Measurements from ENCODE around the gene DYNC1I1. TPM values are rescaled to one million over a fixed set of nuclear protein-coding genes. Genes with fewer than 3 reads are reported as not detected.

The DYNC1I1 gene
- total RNA-seq, 3 donors from 2014 or later (not counting 1 experiment from before 2014, with no cell fraction given), result not detected

GRCh38 chr7:95758187-95758586, 14.2 kb upstream of the DYNC1I1 start:
- no peaks in the 10 kb centered on the region for H3K9me3 ChIP-seq (ENCODE audit: control insufficient read depth, insufficient read depth, low read length)
- DNase-seq, result no peak
- H3K36me3 Mint-ChIP-seq, result no peaks in the 10 kb centered on the region
- ATAC-seq, result no peak
- H3K4me1 Mint-ChIP-seq, result no peaks in the 10 kb centered on the region
- no peak overlapping the region for H3K27ac ChIP-seq (ENCODE audit: low read length)
- H3K27ac Mint-ChIP-seq, result no peak overlapping the region
- whole genome bisulfite sequencing (ENCODE audit: insufficient coverage), result 100% methylated on average over 1 of the region's 3 CpGs
- H3K27me3 ChIP-seq (ENCODE audit: control insufficient read depth, insufficient read depth, low read length), result no peaks in the 10 kb centered on the region
- H3K36me3 ChIP-seq (ENCODE audit: control insufficient read depth, insufficient read depth, low read length), result no peaks in the 10 kb centered on the region
- no peak overlapping the region for H3K4me3 Mint-ChIP-seq
- TF ChIP-seq, protein P1, sequence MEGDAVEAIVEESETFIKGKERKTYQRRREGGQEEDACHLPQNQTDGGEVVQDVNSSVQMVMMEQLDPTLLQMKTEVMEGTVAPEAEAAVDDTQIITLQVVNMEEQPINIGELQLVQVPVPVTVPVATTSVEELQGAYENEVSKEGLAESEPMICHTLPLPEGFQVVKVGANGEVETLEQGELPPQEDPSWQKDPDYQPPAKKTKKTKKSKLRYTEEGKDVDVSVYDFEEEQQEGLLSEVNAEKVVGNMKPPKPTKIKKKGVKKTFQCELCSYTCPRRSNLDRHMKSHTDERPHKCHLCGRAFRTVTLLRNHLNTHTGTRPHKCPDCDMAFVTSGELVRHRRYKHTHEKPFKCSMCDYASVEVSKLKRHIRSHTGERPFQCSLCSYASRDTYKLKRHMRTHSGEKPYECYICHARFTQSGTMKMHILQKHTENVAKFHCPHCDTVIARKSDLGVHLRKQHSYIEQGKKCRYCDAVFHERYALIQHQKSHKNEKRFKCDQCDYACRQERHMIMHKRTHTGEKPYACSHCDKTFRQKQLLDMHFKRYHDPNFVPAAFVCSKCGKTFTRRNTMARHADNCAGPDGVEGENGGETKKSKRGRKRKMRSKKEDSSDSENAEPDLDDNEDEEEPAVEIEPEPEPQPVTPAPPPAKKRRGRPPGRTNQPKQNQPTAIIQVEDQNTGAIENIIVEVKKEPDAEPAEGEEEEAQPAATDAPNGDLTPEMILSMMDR (IDR thresholded peaks at IDR 0.05), result no peak
- H3K4me3 ChIP-seq (ENCODE audit: low read length), result no peak overlapping the region
- intact Hi-C loops (cut with micrococcal nuclease), result no loop called here
- no peaks in the 10 kb centered on the region for H3K4me1 ChIP-seq (ENCODE audit: control insufficient read depth, insufficient read depth, low read length)
- H3K27me3 Mint-ChIP-seq (ENCODE audit: low read depth in 2 of 2), result peaks cover 4 to 16% of the 10 kb centered on the region in 2 donors
- H3K9me3 Mint-ChIP-seq, result no peaks in the 10 kb centered on the region

DNA sequence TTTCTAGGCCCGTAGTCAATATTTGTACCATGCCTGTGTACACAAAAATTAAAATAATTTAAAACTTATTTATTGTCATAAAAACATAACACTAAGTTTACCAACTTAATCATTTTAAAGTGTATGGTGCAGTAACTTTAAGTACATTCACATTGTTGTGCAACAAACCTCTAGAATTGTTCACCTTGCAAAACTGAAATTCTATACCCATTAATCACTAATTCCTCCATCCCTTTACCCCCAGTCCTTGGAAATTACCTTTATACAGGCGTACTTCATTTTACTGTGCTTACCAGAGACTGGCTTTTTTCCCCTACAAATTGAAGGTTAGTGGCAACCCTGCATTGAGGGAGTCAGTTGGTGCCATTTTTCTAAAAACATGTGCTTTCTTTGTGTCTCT, 6.3 kb upstream of the DYNC1I1 start:
- WGBS (ENCODE audit: insufficient coverage), result 83% methylated on average over 1 of the region's 2 CpGs
- Histone ChIP-seq H3K9me3 (ENCODE audit: control insufficient read depth, insufficient read depth, low read length) (no peaks in the 10 kb centered on the region), H3K27me3 (ENCODE audit: control insufficient read depth, insufficient read depth, low read length) (no peaks in the 10 kb centered on the region), H3K27ac (ENCODE audit: low read length) (no peak overlapping the region), H3K4me1 (ENCODE audit: control insufficient read depth, insufficient read depth, low read length) (no peaks in the 10 kb centered on the region), H3K36me3 (ENCODE audit: control insufficient read depth, insufficient read depth, low read length) (no peaks in the 10 kb centered on the region), H3K4me3 (ENCODE audit: low read length) (no peak overlapping the region)
- no peak overlapping the region for H3K27ac Mint-ChIP-seq
- no peaks in the 10 kb centered on the region for H3K4me1 Mint-ChIP-seq
- no peak overlapping the region for H3K4me3 Mint-ChIP-seq
- ATAC-seq (no peak), DNase-seq (no peak)
- TF ChIP-seq, protein P1 (IDR thresholded peaks at IDR 0.05), result no peak
- intact Hi-C loops (cut with micrococcal nuclease), result no loop called here
- H3K9me3 Mint-ChIP-seq, result no peaks in the 10 kb centered on the region
- peaks cover 4 to 19% of the 10 kb centered on the region in 2 donors for H3K27me3 Mint-ChIP-seq (ENCODE audit: low read depth in 2 of 2)
- H3K36me3 Mint-ChIP-seq, result no peaks in the 10 kb centered on the region

- WGBS (ENCODE audit: insufficient coverage), result no CpG with 5 or more reads among the region's 1 CpG
These were observed 5.7 kb upstream of the DYNC1I1 start for GRCh38 chr7:95766657-95767056.

More at GRCh38 chr7:95766657-95767056, 5.7 kb upstream of the DYNC1I1 start:
- no peak overlapping the region for H3K27ac ChIP-seq (ENCODE audit: low read length)
- no peaks in the 10 kb centered on the region for H3K36me3 ChIP-seq (ENCODE audit: control insufficient read depth, insufficient read depth, low read length)
- peaks cover 2% of the 10 kb centered on the region for H3K27me3 ChIP-seq (ENCODE audit: control insufficient read depth, insufficient read depth, low read length)
- DNase-seq, result no peak
- H3K9me3 ChIP-seq (ENCODE audit: control insufficient read depth, insufficient read depth, low read length), result no peaks in the 10 kb centered on the region
- H3K4me3 Mint-ChIP-seq, result no peak overlapping the region
- peaks cover 4 to 19% of the 10 kb centered on the region in 2 donors for H3K27me3 Mint-ChIP-seq (ENCODE audit: low read depth in 2 of 2)
- TF ChIP-seq, protein P1 (IDR thresholded peaks at IDR 0.05), result no peak
- no peak overlapping the region for H3K4me3 ChIP-seq (ENCODE audit: low read length)
- ATAC-seq, result no peak
- no peaks in the 10 kb centered on the region for H3K4me1 ChIP-seq (ENCODE audit: control insufficient read depth, insufficient read depth, low read length)
- H3K27ac Mint-ChIP-seq, result no peak overlapping the region
- H3K4me1 Mint-ChIP-seq, result peaks cover 0 to 3% of the 10 kb centered on the region in 2 donors
- no peaks in the 10 kb centered on the region for H3K9me3 Mint-ChIP-seq
- intact Hi-C loops (cut with micrococcal nuclease), result no loop called here
- no peaks in the 10 kb centered on the region for H3K36me3 Mint-ChIP-seq

All from natural killer cell (primary cell).